ACC112 (cell line): ENCODE data around the gene PTPRN2.

ENCODE experiments used
- H2AFZ ChIP-seq: fragments of 200-600 bp; sonication (generic); one replicate; pipeline ENCODE4 v1.6.0; 2017; ENCODE audit warnings: antibody characterized with exemption, low read length; ENCODE audit not compliant: unreplicated experiment
- H3K27ac ChIP-seq: fragments of 200-600 bp; sonication (generic); 2 replicates; pipeline ENCODE4 v1.5.1; 2014; ENCODE audit warnings: low read depth, mild to moderate bottlenecking, antibody characterized with exemption, low read length, moderate library complexity
- H3K27me3 ChIP-seq: fragments of 200-600 bp; sonication (generic); 2 replicates; pipeline ENCODE4 v1.6.1; 2014; ENCODE audit warnings: mild to moderate bottlenecking, antibody characterized with exemption, low read length, moderate library complexity, mixed read lengths; ENCODE audit not compliant: insufficient read depth
- H3K36me3 ChIP-seq: fragments of 200-600 bp; sonication (generic); 2 replicates; pipeline ENCODE4 v1.6.1; 2016; ENCODE audit warnings: mild to moderate bottlenecking, antibody characterized with exemption, low read length, moderate library complexity, mixed read lengths; ENCODE audit not compliant: insufficient read depth
- H3K4me1 ChIP-seq: fragments of 200-600 bp; sonication (generic); one replicate; pipeline ENCODE4 v1.6.1; 2016; ENCODE audit warnings: low read length, mixed read lengths; ENCODE audit not compliant: insufficient read depth, unreplicated experiment, control insufficient read depth
- H3K4me3 ChIP-seq: fragments of 200-600 bp; sonication (generic); 2 replicates; pipeline ENCODE4 v1.5.1; 2014; ENCODE audit warnings: mild to moderate bottlenecking, low read depth, low read length
- H3K79me2 ChIP-seq: fragments of 200-600 bp; sonication (generic); one replicate; pipeline ENCODE4 v1.6.0; 2016; ENCODE audit warnings: low read length; ENCODE audit not compliant: control insufficient read depth, unreplicated experiment, insufficient read depth

Gene PTPRN2

DNA sequence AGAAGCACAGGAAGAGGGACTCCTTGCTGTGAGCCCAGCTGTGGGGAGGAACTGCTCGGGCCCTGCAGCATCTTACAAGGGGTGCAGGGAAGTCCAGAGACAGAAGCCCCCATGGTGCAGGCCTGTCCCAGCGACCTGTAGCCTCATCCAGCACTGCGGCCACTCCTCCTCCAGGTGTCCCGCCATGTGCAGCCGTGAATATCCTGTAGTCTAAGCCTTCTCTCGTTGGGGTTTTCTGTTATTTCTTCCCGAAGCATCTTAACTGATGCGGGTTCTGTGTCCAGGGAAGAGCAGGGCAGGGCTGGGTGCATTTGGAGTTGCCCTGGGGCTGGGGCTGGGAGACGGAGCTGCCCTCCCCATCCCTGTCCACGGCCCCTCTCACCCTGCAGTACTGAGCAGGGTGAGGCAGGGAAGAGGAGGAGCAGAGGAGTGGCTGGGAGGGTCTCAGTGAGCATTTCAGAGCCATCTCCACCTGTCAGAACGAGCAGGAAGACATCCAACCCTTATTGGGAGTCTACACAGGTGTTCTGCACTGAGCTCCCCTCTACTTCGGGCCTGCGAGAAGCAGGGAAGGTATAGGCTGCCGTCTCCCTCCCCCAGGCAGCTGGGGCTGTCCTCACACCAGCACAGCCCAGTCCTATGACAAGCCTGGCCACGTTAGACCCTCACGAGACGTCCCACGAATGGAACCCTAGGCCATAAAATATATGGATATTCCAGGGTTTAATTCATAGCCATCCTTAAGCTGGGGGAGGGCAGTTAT lies 756.3 kb downstream of the PTPRN2 start:
- Histone ChIP-seq H3K27ac (no peak overlapping the region), H3K36me3 (no peaks in the 10 kb centered on the region), H2AFZ (no peak overlapping the region), H3K27me3 (no peaks in the 10 kb centered on the region), H3K79me2 (no peaks in the 10 kb centered on the region), H3K4me3 (no peak overlapping the region), H3K4me1 (no peaks in the 10 kb centered on the region)

DNA sequence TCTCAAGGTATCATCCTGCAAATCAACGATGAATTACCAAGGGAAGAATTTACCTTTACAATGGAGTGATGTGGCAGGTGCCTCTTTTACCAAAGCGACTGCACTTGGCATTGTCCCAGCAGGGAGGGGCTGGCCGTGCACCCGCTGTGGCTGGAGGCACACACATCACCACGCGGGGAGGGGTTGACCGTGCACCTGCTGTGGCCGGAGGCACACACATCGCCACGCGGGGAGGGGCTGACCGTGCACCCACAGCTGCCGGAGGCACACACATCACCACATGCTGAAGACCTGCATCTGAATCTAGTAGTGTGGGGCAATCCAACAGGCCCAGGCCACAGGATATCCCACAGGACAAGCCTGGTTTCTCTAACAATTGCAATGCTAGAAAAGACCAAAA lies 757.3 kb downstream of the PTPRN2 start:
- no peak overlapping the region for H3K27ac ChIP-seq

DNA sequence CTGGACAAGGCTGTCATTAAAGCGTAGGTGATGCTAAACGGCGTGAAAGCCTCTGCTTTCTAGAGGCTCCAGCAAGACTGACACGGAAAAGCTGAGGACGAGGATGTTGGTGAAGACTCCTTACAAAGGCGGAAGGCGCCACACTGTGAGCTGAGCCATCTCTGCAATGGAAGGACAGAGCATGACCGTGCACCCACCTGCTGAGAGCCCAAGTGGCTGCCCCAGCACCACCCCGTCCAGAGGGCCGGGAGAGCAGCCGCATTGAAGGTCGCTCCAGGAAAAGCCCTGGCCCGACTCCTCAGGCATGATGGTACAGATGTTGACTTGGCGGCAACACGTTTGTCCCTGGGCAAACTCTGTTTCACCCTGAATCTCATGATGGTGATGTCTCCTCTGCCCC lies 758.1 kb downstream of the PTPRN2 start:
- H2AFZ ChIP-seq, result no peak overlapping the region
- H3K4me3 ChIP-seq, result no peak overlapping the region
- H3K36me3 ChIP-seq, result no peaks in the 10 kb centered on the region
- H3K4me1 ChIP-seq, result no peaks in the 10 kb centered on the region
- H3K27me3 ChIP-seq, result no peaks in the 10 kb centered on the region
- no peaks in the 10 kb centered on the region for H3K79me2 ChIP-seq
- no peak overlapping the region for H3K27ac ChIP-seq

More for the DNA sequence above, 757.3 kb downstream of the PTPRN2 start:
- Histone ChIP-seq H3K79me2 (no peaks in the 10 kb centered on the region), H3K4me1 (no peaks in the 10 kb centered on the region), H2AFZ (no peak overlapping the region), H3K27me3 (no peaks in the 10 kb centered on the region), H3K36me3 (no peaks in the 10 kb centered on the region), H3K4me3 (no peak overlapping the region)

DNA sequence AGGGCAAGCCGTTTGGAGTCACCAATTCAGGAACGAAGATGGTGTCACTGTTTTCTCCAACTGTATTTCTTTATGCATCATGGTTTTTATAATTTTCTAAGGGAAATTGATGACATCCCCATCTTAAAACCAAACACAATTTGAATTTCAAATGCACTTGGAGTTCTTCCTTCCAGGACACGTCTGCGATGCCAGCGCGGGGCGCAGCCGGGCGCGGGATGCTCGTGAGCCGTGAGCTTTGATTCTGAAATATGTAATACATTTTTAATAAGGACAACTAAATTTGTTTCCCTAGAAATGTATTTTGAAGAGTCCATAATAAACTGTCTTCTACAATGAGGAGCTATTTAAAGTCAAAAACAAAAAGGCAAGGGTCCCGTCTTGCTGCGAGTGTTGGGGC lies 758.7 kb downstream of the PTPRN2 start:
- H3K79me2 ChIP-seq, result no peaks in the 10 kb centered on the region
- H3K4me3 ChIP-seq, result no peak overlapping the region
- H3K36me3 ChIP-seq, result no peaks in the 10 kb centered on the region
- no peak overlapping the region for H2AFZ ChIP-seq
- H3K4me1 ChIP-seq, result no peaks in the 10 kb centered on the region
- H3K27ac ChIP-seq, result no peak overlapping the region
- no peaks in the 10 kb centered on the region for H3K27me3 ChIP-seq

DNA sequence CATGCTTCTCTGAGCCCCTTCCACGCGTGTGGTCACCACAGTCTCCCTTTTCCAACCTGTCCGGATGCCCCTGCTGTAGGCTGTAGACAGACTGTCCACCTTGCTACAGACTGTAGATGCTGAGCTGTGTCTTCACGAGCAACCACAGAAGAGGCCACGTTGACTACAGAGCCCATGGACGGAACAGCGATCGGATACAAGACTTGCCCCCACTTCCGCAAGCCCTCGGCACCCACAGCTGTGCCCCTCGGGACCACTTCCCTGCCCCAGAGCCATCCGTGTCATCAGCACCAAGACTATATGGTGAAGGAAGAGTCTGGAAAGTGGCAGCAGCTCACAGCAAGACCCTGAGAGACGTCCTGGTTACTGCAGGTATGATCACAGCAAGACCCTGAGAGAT lies 759.4 kb downstream of the PTPRN2 start:
- Histone ChIP-seq H3K27ac (no peak overlapping the region), H3K36me3 (no peaks in the 10 kb centered on the region), H2AFZ (no peak overlapping the region)

DNA sequence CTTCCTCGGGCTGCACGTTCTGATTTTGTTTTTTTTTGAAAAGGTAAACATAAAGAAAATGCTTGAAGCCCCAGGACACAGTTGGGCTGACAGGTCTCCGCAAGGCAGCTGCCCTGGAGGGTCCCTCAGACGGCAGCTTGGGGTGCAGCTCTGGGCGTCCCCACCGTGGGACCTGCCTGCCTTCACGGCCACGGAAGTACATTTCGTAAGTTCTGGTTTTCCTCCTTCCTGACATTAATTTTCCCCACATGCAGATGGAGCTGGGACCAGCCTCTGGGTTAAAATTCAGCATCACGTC lies 759.8 kb downstream of the PTPRN2 start:
- Histone ChIP-seq H3K27me3 (no peaks in the 10 kb centered on the region), H3K36me3 (no peaks in the 10 kb centered on the region), H3K27ac (no peak overlapping the region), H3K4me1 (no peaks in the 10 kb centered on the region), H3K4me3 (no peak overlapping the region), H3K79me2 (no peaks in the 10 kb centered on the region), H2AFZ (no peak overlapping the region)

More for the DNA sequence above, 759.4 kb downstream of the PTPRN2 start:
- Histone ChIP-seq H3K27me3 (no peaks in the 10 kb centered on the region), H3K4me1 (no peaks in the 10 kb centered on the region), H3K4me3 (no peak overlapping the region), H3K79me2 (no peaks in the 10 kb centered on the region)

DNA sequence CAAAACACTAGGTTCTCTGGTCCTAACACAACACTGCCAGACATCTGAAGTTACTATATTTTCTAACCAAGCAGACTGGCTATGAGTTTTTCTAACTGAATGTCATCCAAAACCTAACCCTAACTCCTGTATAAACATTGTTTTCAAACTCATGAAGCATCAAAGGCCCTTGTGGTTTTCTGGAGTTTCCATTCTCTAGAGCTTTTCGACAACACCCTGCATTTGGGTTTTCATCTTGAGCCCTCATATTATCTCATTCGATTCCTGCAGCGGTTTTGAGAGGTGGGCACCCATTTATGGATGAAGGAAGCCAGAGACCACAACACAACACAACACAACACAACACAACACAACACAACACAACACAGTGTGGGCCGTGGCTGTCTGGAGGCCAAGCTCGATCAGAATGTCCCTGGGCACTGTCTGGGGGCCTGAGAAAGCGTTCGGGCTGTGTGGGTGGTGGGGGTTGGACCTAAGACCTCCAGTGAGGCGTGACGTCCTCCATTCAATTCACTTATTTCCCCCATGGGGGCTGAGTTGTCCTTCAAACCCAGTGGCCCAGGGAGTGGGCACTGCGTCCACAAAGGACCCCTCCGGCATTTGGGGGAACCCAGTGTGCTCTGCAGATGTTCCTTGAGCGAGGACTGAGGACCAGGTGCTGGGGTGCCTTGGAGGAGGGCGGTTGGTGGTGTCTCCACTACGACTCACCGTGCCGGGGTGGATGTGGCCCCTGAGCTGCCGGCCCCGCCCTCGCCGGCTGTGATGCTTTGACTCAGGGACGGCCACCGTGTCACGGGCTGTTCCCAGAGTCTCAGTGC lies 760.4 kb downstream of the PTPRN2 start:
- H3K4me3 ChIP-seq, result no peak overlapping the region
- no peaks in the 10 kb centered on the region for H3K4me1 ChIP-seq
- no peaks in the 10 kb centered on the region for H3K27me3 ChIP-seq
- no peak overlapping the region for H3K27ac ChIP-seq
- no peaks in the 10 kb centered on the region for H3K36me3 ChIP-seq
- no peak overlapping the region for H2AFZ ChIP-seq
- no peaks in the 10 kb centered on the region for H3K79me2 ChIP-seq

DNA sequence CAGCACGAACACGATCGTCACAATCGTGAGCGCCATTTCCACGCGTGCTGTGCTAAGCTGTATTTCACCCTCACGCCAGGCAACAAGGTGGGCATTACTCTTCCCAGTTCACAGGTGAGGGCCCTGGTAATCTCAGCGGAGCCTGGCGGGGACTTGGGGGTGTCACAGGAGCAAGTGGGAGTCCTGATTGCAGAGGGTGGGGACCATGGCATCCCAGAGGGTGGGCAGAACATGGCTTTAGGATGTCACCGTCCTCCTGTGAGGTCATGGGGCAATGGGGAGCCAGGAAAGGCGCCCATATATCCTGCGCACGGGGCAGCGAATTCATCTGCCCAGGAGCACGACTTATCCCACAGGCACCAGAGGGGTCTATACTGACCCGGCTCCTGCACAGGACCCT lies 761.1 kb downstream of the PTPRN2 start:
- Histone ChIP-seq H3K79me2 (no peaks in the 10 kb centered on the region), H3K36me3 (no peaks in the 10 kb centered on the region), H3K4me3 (no peak overlapping the region), H2AFZ (no peak overlapping the region), H3K27ac (no peak overlapping the region), H3K27me3 (no peaks in the 10 kb centered on the region), H3K4me1 (no peaks in the 10 kb centered on the region)

DNA sequence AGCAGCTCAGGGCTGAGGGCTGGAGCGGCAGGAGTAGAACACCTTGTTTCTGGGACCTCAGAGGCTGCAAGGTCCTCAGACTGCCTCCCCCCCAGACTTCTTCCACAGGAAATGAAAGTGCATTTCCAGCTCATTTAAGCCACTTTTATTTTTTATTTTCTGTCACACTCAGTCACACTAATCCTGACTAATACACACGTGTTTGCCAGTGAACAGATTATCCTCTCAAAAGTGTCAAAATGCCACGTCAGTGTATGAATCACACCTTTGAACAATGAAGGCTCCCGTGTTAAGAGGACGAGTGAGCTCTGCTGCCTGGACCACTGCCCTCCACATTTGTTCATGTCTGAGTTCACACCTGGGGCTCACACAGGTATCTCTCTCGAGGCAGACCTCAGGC lies 762.3 kb downstream of the PTPRN2 start:
- Histone ChIP-seq H3K4me3 (no peak overlapping the region), H3K79me2 (no peaks in the 10 kb centered on the region), H3K36me3 (no peaks in the 10 kb centered on the region), H3K27ac (no peak overlapping the region), H3K27me3 (no peaks in the 10 kb centered on the region), H2AFZ (no peak overlapping the region), H3K4me1 (no peaks in the 10 kb centered on the region)

DNA sequence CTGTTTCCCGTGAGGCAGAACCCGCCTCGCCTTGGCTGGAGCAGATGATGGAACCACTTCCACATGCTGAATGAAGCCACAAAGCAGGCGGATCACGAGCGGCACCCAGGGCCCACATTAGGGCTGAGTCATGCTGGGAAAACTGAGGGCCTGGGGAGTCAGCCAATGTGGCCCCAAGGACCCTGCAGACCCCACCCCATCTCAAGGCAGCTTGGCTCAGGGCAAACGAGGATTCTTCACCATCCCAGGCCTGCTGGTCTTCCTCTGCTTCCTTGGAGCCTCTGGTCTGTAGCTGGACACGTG lies 762.9 kb downstream of the PTPRN2 start:
- H3K27me3 ChIP-seq, result no peaks in the 10 kb centered on the region

More for the DNA sequence above, 762.9 kb downstream of the PTPRN2 start:
- H3K4me3 ChIP-seq, result no peak overlapping the region
- H3K79me2 ChIP-seq, result no peaks in the 10 kb centered on the region
- H3K36me3 ChIP-seq, result no peaks in the 10 kb centered on the region
- H3K27ac ChIP-seq, result no peak overlapping the region
- no peaks in the 10 kb centered on the region for H3K4me1 ChIP-seq
- H2AFZ ChIP-seq, result no peak overlapping the region
